GM18502 (cell line): Measurements from ENCODE around the gene EEF1A2.
"Not testable (repeated sequence)": the region's sequence is repeated elsewhere in the genome, so short reads cannot be mapped to it uniquely, and the experiment has no call there.

Source experiments
- ATAC-seq: cut with Tn5 transposase; IDR thresholded peaks from one replicate; pipeline ENCODE4 v1.9.1; 2021; ENCODE audit warnings: mild to moderate bottlenecking; ENCODE audit not compliant: unreplicated experiment, poor library complexity

The EEF1A2 gene

DNA sequence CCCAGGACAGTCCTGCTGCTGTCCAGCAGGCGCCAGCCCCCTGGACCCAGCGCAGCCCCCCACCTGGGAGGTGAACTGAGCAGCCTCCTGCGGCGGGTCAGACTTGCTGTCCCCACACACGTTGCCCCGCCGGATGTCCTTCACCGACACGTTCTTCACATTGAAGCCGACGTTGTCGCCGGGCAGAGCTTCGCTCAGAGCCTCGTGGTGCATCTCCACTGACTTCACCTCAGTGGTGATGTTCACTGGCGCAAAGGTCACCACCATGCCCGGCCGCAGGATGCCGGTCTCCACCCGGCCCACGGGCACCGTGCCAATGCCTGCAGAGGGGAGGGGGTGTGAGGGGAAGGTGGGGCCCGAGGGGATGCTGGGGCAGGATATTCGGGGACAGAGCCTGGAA, 8.5 kb downstream of the EEF1A2 start:
- no peak for ATAC-seq

DNA sequence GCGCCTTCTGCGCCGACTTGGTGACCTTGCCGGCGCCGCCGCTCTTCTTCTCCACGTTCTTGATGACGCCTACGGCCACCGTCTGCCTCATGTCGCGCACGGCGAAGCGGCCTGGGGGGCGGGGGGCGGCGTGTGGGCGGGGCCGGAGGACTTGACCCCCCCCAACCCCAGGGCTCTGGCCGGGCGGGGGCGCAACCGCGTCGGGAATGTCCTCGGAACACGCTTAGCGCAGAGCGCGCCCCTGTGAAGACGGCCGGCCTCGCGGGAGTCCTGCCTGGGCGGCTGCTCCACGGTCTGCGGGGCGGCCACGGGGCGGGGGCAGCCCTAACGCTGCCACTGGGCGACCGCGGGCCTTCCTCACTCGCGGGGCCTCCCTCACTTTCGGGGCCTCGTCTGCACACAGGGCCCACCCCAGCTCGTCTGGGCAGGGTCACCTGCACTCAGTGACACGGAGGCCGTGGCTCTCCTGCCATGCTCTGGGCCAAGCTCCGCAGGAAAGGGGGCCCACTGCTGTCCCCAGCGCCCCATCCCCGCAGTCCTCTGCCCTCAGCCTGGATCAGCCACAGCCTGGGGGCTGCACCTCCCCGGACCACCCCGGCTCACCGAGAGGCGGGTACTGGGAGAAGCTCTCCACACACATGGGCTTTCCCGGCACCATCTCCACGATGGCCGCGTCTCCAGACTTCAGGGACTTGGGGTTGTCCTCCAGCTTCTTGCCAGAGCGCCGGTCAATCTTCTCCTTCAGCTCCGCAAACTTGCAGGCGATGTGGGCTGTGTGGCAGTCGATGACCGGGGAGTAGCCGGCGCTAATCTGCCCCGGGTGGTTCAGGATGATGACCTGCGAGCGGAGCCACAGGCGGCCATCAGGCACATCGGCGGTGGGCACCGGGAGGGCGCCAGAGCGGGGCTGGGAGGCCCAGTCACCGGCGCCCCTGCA, 10.3 kb downstream of the EEF1A2 start:
- no peak for ATAC-seq

DNA sequence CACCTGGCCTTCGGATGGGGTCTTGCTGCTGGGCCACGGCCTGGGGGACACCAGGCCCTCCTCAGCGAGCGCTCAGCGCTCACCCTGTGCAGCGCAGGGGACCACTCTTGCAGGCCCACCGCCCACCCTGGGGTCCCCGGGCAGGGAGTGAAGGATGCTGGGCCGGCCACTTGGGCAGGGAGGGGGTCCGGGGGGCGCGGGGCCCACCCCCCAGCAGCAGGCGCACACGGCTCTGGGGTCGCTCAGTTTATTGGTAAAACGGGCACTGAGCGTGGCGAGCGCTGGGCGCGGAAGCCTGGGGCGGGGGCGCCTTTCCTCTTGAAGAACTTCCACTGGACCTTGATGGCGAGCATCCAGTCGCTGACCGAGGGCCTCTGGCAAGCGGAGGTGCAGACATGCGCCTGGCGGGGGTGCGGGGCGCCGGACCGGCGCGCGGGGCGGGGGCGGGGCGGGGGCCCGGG, 11.1 kb downstream of the EEF1A2 start:
- no peak for ATAC-seq

DNA sequence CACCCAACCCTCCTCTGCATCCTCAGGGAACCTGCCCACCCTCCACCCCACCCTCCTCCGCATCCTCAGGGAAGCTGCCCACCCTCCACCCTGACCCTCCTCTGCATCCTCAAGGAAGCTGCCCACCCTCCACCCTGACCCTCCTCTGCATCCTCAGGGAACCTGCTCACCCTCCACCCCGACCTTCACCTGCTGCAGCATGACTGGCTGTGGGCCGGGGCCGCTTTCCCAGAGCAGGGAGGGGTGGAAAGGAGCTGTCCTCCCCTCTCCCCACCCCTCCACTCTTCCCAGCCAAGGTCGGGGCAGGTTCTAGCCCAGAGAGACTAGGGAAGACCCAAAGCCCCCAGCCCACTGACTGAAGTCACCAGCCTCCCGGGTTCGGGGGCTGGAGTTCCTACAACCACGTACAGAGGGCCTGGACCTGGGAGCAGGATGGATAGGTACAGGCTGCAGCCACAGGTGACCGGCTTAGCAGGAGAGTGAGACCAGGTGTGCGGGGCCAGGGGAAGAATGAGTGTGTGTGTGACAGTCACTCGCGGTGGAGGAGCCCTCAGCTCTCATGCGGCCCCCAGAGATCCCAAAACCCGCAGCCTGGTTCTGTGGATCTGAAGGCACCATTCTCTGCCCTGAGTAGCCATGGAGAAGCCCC, 11.6 kb downstream of the EEF1A2 start:
- ATAC-seq: no peak

DNA sequence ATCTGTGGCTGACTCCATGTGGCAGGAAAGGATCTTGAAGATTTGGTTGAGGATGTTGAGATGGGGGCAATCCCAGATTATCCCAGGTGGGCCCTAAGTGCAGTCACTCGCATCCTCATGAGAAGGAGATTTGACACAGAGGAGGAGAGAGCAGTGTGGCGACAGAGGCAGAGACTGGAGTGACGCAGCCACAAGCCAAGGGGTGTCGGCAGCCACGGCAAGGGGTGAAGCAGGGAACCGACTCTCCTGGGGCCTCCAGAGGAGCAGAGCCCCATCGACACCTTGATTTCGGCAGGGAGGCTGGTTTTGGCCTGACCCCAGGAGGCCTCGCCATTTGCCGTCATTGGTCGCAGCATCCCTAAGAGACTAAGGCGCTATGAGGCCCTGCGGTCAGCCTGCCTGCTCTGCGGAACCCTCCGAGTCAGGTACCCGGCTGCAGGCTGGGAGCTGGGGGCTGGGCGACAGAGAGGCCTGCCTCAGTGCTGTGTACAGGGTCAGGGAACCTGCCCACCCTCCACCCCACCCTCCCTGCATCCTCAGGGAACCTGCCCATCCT, 12.5 kb downstream of the EEF1A2 start:
- no peak for ATAC-seq

DNA sequence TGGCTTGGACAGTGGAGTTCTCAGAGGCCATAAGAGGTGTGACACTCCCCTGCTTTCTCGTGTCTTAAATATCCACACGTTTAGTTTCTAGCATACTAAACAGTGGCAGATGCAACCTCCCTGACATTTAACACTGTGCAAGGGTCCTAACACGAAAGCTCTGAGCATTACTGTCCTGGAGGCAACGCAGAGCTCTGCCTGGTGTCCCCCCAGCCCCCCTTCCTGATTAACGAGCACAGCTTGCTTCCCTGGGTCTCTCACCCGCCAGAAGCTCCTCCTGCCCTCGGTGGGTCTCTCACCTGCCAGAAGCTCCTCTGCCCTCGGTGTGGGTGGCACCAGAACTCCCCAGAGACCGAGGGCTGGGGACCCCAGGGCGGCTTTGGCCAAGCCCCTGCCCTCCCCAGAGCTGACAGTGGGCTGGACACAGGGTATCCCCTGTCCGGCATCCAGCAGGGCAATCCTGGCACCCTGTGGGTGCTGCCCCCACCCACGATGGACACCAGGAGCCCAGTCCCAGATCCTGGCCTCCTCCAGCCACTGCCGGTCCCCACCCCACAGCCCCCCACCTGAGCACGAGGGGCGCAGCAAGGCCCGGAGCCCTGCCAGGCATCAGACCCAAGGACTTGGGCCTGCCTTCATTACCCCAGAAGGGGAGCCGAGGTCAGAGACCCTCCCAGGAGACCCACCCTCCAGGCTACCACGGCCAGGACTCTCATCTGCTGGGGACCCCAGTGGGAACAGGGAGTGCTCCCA, 14.1 kb downstream of the EEF1A2 start:
- ATAC-seq: no peak

DNA sequence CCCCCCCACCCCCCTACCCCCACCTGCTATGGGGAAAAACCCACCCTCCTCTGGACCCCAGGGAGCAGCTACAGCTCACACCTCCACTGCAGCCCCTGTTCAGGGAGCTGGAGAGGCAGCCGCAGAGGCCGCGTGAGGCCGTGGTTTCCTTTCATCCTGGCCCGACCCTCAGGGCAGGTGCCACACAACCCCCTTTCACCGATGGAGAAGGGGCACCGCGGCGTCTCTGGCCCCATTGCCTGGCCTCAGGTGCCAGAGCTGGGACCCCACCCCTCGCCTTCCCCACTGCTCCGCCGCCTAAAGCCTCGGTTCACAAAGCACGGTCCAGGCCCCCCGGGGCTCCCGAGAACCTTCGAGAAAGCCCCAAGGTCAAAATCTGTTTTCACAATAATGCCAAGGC, 14.6 kb downstream of the EEF1A2 start:
- no peak for ATAC-seq

DNA sequence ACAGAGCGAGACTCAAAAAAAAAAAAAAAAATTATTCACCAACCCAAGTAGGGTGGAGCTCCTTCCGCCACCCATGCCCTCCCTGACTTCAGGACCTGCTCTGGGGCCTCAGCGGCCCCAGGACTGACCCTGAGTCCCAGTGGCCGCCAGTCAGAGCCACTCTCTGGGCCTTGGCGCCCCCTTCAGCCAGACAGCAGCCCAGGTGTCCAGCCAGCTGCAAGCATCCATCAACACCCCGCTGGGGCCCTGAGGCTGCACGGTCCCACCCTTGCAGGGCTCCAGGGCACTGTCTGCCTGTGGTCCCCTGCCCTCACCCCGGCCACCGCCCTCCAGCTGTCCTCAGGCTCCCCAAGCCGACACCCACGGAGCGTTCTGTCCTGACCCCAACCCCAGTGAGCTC, 15.0 kb downstream of the EEF1A2 start:
- ATAC-seq: no peak

DNA sequence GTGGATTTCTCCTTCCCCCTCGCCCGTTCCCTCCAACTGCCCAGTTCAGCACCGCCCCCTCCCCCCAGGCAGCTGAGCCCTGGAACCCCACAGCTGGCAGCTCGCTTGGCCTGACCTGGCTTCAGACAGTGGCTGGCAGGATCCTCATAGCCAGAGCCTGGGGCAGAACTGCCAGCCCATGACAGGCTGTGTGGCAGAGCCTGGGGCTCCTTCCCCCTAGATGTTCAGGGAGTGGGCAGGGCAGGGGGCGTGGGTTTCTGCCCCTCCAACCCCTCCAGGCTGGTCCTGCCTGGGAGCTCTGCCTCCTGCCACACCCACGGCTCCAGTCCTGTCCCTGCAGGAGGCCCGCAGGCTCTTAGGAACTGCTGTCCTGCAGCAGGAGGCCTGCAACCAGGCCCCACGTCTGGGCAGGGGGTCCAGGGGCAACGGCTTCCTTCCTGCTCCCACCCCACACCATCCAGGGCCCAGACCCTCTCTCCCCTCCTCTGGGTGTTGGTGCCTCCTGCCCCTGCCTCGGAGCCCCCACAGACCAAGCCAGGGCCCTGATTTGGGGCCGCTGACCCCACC, 16.8 kb downstream of the EEF1A2 start:
- no peak for ATAC-seq

DNA sequence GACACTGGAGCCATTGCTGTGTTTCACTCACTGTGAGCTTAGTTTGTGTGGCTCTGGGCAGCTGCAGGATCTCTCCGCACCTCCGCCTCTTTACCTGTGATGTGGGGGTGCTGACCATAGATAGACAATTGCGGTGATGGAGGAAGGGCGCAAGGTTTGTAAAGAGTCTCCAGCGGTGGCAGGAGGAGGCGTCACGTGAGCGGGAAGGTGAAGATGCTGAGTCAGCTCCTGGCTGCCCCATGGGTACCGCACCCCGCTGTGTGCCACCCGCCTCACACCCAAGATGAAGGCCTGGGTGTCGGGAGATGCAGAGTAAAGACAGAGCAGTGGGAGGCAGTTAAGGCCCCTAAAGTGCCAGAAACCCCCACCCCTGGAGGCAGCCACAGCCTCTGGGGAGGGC, 17.4 kb downstream of the EEF1A2 start:
- ATAC-seq: no peak

DNA sequence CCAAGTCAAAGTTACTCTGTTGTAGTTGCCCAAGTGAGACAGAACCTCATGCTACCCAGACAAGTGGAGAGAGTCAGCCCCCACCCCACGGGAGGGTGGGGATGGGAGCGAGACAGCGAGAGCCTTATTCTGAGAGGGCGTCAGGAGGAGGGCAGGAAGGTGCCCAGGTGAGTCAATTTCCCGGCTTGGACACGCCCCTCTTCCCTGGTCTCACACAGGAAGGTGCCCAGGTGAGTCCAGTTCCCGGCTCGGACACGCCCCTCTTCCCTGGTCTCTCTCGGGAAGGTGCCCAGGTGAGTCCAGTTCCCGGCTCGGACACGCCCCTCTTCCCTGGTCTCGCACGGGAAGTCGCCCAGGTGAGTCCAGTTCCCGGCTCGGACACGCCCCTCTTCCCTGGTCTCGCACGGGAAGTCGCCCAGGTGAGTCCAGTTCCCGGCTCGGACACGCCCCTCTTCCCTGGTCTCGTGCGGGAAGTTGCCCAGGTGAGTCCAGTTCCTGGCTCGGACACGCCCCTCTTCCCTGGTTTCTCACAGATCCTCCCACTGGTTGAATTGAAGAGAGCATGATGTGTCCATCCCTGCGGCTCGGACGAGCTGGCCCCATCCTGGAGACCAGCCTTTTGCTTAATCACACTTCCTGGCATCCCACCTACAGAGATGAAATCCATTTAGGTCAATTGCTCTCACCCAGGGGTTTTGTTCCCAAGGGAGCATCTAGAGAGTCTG, 19.0 kb downstream of the EEF1A2 start:
- ATAC-seq: not testable (repeated sequence)

DNA sequence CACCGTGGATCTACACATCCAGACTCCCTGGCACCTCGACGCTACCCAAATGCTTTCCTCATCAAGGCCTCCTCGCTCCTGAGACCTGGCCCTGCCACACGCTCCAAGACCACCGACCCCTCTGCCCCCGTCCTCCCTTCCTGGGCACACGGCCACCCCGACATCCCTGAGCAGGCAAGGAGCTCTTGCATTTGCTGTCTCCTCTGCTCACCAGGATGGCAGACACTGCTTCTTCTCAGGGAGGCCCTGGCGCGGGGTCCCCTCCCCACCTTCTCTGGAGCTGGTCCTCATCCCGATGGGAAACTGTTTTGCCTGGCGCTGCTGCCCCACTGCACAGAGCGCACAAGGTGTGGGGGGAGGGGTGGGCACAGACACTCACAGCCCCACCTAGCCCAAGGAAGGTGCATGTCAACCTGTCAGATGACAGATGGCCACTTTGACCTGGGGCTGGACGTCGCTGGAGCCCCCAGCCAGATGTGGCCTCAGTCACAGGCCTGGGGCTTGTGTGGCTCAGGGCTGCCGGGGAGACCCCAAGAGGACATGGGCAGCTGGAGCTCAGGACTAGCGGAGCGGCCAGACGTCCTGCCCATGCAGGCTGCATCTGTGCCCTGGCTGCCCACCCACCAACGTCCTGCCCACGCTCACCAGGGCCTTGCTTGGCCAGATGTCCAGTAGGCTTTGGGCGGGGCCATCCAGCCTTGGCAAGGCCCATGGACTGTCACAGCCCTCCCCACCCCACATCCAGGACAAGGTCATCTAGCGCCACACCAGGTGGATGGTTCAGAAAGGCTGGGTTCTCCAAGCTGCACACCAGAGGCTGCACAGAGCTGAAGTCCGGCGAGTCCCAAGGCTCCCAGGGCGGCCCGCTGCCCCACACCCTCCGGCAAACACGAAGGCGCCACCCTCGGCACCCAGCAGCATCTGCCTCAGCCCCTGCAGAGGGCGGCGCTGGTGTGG, 20.3 kb downstream of the EEF1A2 start:
- ATAC-seq: no peak

DNA sequence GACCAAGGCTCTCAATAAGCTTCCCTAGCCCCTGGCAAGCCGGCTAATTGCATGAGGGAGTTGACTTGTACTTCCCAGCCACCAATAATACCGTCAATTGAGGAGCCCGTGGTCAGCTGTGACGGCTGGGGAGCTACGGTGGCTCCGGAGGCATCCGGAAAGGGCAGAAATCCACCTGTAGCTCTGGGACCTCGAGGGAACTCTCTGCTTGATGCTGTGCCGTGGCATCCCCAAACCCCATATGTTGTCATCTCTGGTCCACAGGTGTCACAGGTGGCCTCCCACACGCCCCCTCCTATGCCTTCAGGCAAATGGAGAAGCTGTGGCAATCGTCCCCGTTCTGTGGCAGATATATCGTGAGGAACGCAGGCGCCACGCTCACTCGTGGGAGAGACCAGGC, 20.9 kb downstream of the EEF1A2 start:
- ATAC-seq: no peak

DNA sequence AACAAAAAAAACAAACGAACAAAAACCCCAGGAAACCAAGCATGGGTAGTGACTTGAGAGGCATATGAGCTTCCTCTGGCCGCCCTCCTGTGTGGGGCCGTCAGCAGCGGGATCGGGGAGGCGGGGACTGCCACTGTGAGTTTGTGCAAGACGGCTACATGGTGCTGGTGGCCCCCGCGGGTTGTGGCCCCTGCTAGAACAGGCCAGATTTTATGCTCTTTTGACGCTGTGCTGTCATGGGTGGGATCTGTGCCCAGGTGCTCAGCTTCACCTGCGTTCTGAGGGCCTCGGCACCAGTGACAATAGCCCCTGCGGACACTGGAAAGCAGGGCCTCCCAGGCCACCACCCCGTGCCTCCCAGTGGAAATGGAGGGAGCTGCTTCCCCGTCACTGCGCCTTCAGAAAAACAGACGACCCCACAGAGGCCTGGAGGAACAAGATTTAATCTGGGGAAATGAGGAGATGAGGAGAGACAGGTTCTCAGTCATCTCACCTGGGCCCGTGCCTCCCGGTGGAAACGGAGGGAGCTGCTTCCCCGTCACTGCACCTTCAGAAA, 21.7 kb downstream of the EEF1A2 start:
- ATAC-seq: no peak

DNA sequence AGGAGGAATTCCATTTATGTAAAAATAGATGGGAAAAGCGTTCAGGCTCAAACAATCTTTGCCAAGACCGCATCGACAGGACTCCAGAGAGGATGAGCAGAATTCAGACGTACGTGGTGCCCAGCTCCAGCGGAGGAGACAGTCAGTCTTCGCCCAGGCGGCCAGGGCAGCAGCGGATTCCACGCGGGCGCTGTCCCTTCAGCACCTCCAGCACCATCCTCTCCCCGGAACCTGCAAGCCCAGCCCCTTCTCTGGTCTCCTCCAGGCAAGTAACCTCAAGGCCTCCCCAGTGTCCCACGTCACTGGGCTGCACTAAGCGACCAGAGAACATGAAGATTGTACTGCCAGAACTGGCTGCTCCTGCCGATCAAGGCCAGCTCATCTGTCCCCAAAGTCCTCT, 23.7 kb downstream of the EEF1A2 start:
- no peak for ATAC-seq

DNA sequence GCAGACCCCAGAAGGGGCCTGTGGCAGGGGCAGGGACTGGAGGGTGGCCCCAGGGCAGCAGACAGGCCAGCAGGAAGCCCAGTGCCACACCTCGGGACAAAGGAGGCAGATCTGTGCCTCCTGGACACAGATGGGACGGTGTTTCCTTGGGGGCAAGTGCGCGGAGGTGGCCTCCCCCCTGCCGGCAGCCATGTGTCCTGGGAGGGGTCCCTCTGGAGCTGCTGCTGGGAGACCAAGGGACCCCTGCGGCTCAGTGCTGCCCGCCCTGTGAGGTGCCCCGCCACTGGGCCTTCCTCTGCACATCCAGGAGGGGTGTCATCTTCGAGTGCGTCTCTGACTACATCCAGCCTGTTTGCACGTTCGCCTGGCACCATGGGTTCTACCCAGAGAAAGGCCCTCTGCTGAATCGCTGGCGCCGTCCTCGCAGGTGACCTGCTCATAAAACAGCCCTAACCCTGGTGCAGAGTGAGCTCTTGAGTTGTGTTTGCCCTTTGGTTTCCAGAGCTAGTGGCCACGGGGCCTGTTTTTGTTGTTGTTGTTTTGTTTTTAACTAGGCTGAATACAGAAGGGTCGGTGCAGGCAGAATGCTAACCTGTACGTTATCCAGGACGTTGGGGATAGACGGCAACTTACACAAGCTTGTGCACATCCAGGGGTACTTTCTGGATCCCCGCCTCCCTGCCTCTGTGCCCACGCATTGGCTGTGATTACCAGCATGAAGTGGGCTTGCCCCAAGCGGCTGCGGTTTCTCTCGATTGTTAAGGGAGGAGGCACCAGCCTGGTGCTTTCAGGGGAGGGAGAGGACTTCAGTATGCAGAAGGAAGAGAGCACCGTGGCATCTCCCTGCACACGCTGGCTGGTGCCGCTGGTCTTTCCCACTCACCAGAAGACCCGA, 25.1 kb downstream of the EEF1A2 start:
- no peak for ATAC-seq

DNA sequence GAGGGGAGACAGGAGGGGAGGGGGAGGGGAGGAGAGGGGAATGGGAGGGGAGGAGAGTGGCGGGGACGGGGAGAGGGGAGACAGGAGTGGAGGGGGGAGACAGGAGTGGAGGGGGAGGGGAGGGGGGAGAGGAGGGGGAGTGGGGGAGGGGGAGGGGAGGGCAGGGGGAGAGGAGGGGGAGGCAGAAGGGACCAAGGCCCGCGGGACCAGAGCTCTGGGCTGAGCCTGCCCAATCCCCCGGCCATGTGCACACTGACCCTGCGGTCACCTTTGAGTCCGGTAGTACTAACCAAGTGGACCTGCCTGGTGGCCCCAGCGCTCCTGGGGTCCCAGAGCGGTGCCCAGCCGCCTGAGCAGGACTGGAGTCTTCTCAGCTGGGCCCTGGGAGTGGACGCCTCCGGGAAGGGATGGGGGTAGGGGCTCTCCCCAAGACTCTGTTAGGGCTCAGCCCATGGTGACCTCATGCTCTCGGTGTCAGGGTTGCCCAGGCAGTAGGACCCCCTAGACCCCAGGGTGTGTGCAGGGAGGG, 26.0 kb downstream of the EEF1A2 start:
- ATAC-seq: no peak
